Ramos (cell line): ENCODE results near the gene TAAR9.

Experiments
- in situ Hi-C: fragments of 300-500 bp; cut with MboI; formaldehyde crosslinking; loops from one replicate; pipeline ENCODE4 v1.14.3; 2022; ENCODE audit warnings: low sequenced_read_pairs; ENCODE audit not compliant: unreplicated experiment

Gene TAAR9

GRCh38 chr6:132537977-132538376 is at the start of gene TAAR9:
Gene TAAR9 (plus strand): TSS chr6:132538277. CDS start chr6:132538290, 13 bp downstream.
- in situ Hi-C loops: loop anchor here (25.0 kb wide), 1 partner anchor 224 kb away; the partner anchor contains the start of gene VNN2

DNA sequence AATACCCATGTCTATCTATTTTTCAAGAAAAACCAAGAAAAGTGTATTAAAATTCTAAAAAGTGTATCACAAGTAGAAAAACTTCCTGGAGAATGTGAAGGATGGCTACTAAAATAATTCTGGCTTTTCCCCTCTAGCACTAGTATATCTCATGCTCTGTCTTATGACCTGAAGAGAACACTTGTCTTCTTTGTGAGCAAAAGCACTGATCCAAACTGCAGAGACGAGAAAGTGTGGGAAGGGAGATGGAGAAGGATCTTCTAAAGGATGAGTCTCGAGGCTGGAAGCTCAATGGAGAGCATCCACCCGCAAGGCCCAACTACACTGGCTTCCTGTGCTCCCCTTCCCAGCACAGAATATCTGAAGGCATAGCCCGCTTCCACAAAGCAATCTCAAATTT is 48.7 kb upstream of the TAAR9 start:
- in situ Hi-C loops: no loop called here

DNA sequence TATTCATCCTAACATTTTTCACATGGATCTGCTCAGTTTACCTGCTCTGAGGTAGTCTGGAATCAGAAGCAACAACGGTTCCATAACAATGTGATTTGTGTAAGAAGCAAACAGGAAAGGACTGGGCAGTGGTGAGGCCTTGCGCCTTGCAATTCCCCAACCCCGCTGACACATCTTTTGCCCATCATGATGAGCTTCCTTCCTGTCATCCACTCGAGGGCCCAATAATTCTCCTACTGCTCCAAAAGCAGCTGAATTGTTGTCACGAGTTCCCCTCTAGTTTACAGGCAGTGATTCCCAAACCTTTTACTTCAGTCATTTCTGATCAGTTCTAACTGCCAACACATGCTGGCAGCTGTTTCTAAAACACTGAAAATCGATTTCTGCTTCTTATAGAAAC is 48.1 kb upstream of the TAAR9 start:
- in situ Hi-C loops: loop anchor here (10.0 kb wide), 1 partner anchor 215 kb away; no protein-coding TSS in a partner anchor

GRCh38 chr6:132490478-132491204 is 47.4 kb upstream of the TAAR9 start:
- in situ Hi-C loops: loop anchor here (10.0 kb wide), 1 partner anchor 216 kb away; no protein-coding TSS in a partner anchor

- in situ Hi-C loops: loop anchor here (10.0 kb wide), 1 partner anchor 217 kb away; no protein-coding TSS in a partner anchor
Measured at GRCh38 chr6:132491303-132491702, 46.8 kb upstream of the TAAR9 start.

DNA sequence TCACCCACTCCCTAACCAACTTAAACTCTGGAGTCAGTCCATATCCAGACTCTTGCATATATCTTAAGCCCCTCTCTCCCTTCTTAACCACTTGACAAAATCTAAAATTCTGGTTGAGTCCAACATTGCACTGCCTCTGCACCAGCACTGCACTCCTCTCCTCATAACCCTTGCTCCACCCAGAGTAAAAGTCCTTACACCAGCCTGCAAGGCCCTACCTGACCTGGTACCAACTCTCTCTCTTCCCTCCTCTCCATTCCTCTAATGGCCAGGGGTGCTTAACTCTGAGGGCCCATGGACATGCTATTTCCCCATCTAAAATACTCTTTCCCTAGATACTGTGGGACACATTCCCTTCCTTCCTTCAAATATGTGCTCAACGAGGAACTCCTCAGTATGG is 46.2 kb upstream of the TAAR9 start:
- in situ Hi-C loops: loop anchor here (10.0 kb wide), 1 partner anchor 217 kb away; no protein-coding TSS in a partner anchor

DNA sequence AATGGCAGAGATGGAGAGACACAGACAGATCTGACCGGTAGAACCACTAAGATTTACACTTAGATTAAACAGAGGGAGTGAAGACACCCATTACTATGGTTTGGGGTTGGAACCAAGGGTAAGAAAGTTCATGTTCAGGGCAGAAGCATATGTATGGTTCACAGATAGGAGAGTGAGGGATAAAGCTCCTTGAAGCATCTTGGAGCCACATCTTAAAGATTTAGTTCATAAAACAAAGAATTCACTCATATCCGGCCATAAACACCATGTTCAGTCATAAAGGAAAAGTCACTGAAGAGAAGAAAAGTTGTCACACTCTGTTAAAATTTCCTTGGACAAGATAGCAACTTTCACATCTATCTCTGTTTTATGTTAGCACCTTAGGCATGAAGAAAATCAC is 43.1 kb upstream of the TAAR9 start:
- in situ Hi-C loops: loop anchor here (10.0 kb wide), 1 partner anchor 220 kb away; no protein-coding TSS in a partner anchor

- in situ Hi-C loops: loop anchor here (10.0 kb wide), 1 partner anchor 221 kb away; no protein-coding TSS in a partner anchor
Measured at GRCh38 chr6:132495604-132496079, 42.4 kb upstream of the TAAR9 start.

GRCh38 chr6:132496519-132497180 is 41.4 kb upstream of the TAAR9 start:
- in situ Hi-C loops: loop anchor here (10.0 kb wide), 1 partner anchor 222 kb away; no protein-coding TSS in a partner anchor

DNA sequence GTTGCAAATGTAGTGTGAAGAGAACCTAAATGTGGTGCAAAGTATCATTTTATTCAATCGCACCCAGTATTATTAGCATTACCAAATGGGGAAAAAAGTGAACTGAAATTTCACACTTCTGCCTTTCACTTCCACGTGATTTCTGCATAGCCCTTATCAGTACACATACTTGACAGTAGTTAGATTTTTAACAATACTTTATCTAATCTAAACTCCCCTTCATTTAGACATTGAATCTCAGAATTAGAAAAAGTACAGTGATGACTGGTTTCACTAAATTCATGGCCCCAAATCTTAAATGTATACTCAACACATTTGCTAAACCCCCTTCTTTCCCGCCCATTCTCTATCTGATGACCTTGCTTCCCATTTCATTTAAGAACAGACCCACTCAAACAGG is 39.4 kb upstream of the TAAR9 start:
- in situ Hi-C loops: loop anchor here (10.0 kb wide), 1 partner anchor 224 kb away; no protein-coding TSS in a partner anchor

- in situ Hi-C loops: loop anchor here (10.0 to 25.0 kb wide), 2 partner anchors 225 to 313 kb away; partner anchors contain the start of gene RPS12
Measured at GRCh38 chr6:132499757-132500156, 38.3 kb upstream of the TAAR9 start.

GRCh38 chr6:132504757-132505156 is 33.3 kb upstream of the TAAR9 start:
- in situ Hi-C loops: loop anchor here (25.0 kb wide), 1 partner anchor 308 kb away; the partner anchor contains the start of gene RPS12

- in situ Hi-C loops: loop anchor here (25.0 kb wide), 1 partner anchor 307 kb away; the partner anchor contains the start of gene RPS12
Measured at GRCh38 chr6:132505158-132505557, 32.9 kb upstream of the TAAR9 start.

DNA sequence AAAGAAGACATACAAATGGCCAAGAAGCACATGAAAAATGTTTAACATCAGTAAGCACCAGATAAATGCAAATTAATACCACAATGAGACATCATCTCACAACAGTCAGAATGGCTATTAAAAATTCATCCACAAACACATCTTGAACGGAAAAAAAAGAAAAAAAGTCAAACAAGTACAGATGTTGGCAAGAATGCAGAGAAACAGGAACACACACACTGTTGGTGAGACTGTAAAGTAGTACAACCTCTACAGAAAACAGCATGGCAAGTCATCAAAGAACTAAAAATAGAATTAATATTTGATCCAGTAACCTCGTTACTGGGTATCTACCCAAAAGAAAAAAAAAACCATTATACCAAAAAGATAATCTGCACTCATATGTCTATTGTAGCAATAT is 31.6 kb upstream of the TAAR9 start:
- in situ Hi-C loops: loop anchor here (25.0 kb wide), 1 partner anchor 306 kb away; the partner anchor contains the start of gene RPS12

GRCh38 chr6:132506869-132507808 is 30.9 kb upstream of the TAAR9 start:
- in situ Hi-C loops: loop anchor here (25.0 kb wide), 1 partner anchor 305 kb away; the partner anchor contains the start of gene RPS12

- in situ Hi-C loops: loop anchor here (25.0 kb wide), 1 partner anchor 301 kb away; the partner anchor contains the start of gene RPS12
Measured at GRCh38 chr6:132511210-132511830, 26.8 kb upstream of the TAAR9 start.

DNA sequence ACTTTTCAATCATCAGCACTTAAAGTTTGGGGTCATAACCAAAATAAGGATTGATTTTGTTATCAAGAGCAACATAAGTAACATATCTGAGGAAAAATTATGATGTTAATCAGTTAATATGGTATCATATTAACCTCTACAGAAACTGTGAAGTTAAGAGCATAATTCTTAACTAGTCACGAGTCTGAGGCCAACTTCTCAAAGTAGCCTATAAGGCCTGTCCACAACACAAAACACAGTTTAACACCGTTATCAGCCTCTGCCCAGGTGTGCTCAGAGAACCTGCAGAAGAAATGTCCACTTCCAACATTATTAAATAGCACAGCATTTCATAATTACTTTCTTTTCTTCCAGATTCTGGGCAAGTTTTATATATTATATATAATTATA is 26.3 kb upstream of the TAAR9 start:
- in situ Hi-C loops: loop anchor here (25.0 kb wide), 1 partner anchor 300 kb away; the partner anchor contains the start of gene RPS12

- in situ Hi-C loops: loop anchor here (25.0 kb wide), 1 partner anchor 300 kb away; the partner anchor contains the start of gene RPS12
Measured at GRCh38 chr6:132512342-132512637, 25.8 kb upstream of the TAAR9 start.
